ENCODE measurements around the gene GREB1. TPM values are rescaled to one million over a fixed set of nuclear protein-coding genes. Genes with fewer than 3 reads are reported as not detected.

The GREB1 gene
- total RNA-seq, 6 donors from 2014 or later = 0.39 to 5.4 (median 1.6) TPM

- TF ChIP-seq EP300 (IDR thresholded peaks at IDR 0.05) = no peak
- no peak for TF ChIP-seq CTCF (IDR thresholded peaks at IDR 0.05)
- no peak for TF ChIP-seq POLR2A (IDR thresholded peaks at IDR 0.05)
- TF ChIP-seq POLR2AphosphoS5 (IDR thresholded peaks at IDR 0.05) = no peak
- Histone ChIP-seq H3K36me3 (no peaks in the 10 kb centered on the region), H3K4me3 (no peak overlapping the region), H3K4me1 (no peaks in the 10 kb centered on the region), H3K9me3 (no peaks in the 10 kb centered on the region), H3K27me3 (no peaks in the 10 kb centered on the region), H3K27ac (no peak overlapping the region)
- DNase-seq (peak in 1 of 2 donors; percentile 3), ATAC-seq (ENCODE audit: low FRiP score in 2 of 2) (no peak)
- 77 to 78% methylated on average over 20 of the region's 20 CpGs for WGBS, 2 donors
Observed at GRCh38 chr2:11556101-11556806, 22.4 kb downstream of the GREB1 start.

GRCh38 chr2:11558214-11558886 is 24.5 kb downstream of the GREB1 start:
- no peak for ATAC-seq (ENCODE audit: low FRiP score in 2 of 2)
- no peaks in the 10 kb centered on the region for H3K9me3 ChIP-seq
- no peak overlapping the region for H3K4me3 ChIP-seq
- no peaks in the 10 kb centered on the region for H3K27me3 ChIP-seq
- H3K27ac ChIP-seq = no peak overlapping the region
- H3K36me3 ChIP-seq = no peaks in the 10 kb centered on the region
- no peak for TF ChIP-seq CTCF (IDR thresholded peaks at IDR 0.05)
- peak in 1 of 2 donors; percentile 8 for DNase-seq
- H3K4me1 ChIP-seq = no peaks in the 10 kb centered on the region
- 83 to 86% methylated on average over 10 of the region's 10 CpGs for WGBS, 2 donors

- no peaks in the 10 kb centered on the region for H3K27me3 ChIP-seq
- H3K36me3 ChIP-seq = no peaks in the 10 kb centered on the region
- no peak for TF ChIP-seq CTCF (IDR thresholded peaks at IDR 0.05)
- TF ChIP-seq POLR2AphosphoS5 (IDR thresholded peaks at IDR 0.05) = no peak
- no peak for TF ChIP-seq EP300 (IDR thresholded peaks at IDR 0.05)
- TF ChIP-seq POLR2A (IDR thresholded peaks at IDR 0.05) = no peak
- no peak overlapping the region for H3K4me3 ChIP-seq
- 83 to 85% methylated on average over 18 of the region's 18 CpGs for WGBS, 2 donors
- H3K4me1 ChIP-seq = no peaks in the 10 kb centered on the region
- H3K9me3 ChIP-seq = no peaks in the 10 kb centered on the region
- no peak overlapping the region for H3K27ac ChIP-seq
- DNase-seq (peak in 1 of 2 donors; percentile 6), ATAC-seq (ENCODE audit: low FRiP score in 2 of 2) (peak in 1 of 2 donors; percentile 23)
Observed at GRCh38 chr2:11559066-11559785, 25.4 kb downstream of the GREB1 start.

GRCh38 chr2:11559786-11560155 is 25.9 kb downstream of the GREB1 start:
- 72 to 77% methylated on average over 7 of the region's 7 CpGs for WGBS, 2 donors
- Histone ChIP-seq H3K27ac (no peak overlapping the region), H3K9me3 (no peaks in the 10 kb centered on the region), H3K27me3 (no peaks in the 10 kb centered on the region), H3K36me3 (no peaks in the 10 kb centered on the region), H3K4me3 (no peak overlapping the region), H3K4me1 (no peaks in the 10 kb centered on the region)
- ATAC-seq (ENCODE audit: low FRiP score in 2 of 2) (no peak), DNase-seq (peak in 1 of 2 donors; percentile 5)
- TF ChIP-seq POLR2AphosphoS5 (IDR thresholded peaks at IDR 0.05) = no peak
- no peak for TF ChIP-seq CTCF (IDR thresholded peaks at IDR 0.05)
- TF ChIP-seq EP300 (IDR thresholded peaks at IDR 0.05) = no peak
- TF ChIP-seq POLR2A (IDR thresholded peaks at IDR 0.05) = no peak

Data from upper lobe of left lung (tissue), 6 donors.